HUES6 (cell line): ENCODE data around the gene PPARG.

Experiments
- H3K27ac ChIP-seq: 2 replicates; pipeline ENCODE4 v1.7.0; 2013; ENCODE audit warnings: low read depth, mild to moderate bottlenecking, low read length, inconsistent platforms
- H3K27me3 ChIP-seq: 2 replicates; pipeline ENCODE4 v1.6.1; 2013; ENCODE audit warnings: low read length; ENCODE audit not compliant: control insufficient read depth, insufficient read depth
- H3K36me3 ChIP-seq: 2 replicates; pipeline ENCODE4 v1.6.1; 2013; ENCODE audit warnings: low read length; ENCODE audit not compliant: control insufficient read depth, insufficient read depth
- H3K4me1 ChIP-seq: 2 replicates; pipeline ENCODE4 v1.6.1; 2013; ENCODE audit warnings: low read length; ENCODE audit not compliant: control insufficient read depth, insufficient read depth
- H3K4me3 ChIP-seq: 2 replicates; pipeline ENCODE4 v1.5.1; 2013; ENCODE audit warnings: low read depth, low read length
- H3K9ac ChIP-seq: one replicate; pipeline ENCODE4 v1.6.1; 2013; ENCODE audit warnings: mild to moderate bottlenecking, low read length
- H3K9me3 ChIP-seq: 2 replicates; pipeline ENCODE4 v1.6.1; 2013; ENCODE audit warnings: low read depth, low read length; ENCODE audit not compliant: control insufficient read depth, insufficient read depth

Gene PPARG

GRCh38 chr3:12421132-12421531 is 132.3 kb downstream of the PPARG start:
- H3K9me3 ChIP-seq, result no peaks in the 10 kb centered on the region
- peaks cover 28% of the 10 kb centered on the region for H3K4me1 ChIP-seq
- no peaks in the 10 kb centered on the region for H3K27me3 ChIP-seq
- H3K4me3 ChIP-seq, result no peak overlapping the region
- no peak overlapping the region for H3K27ac ChIP-seq
- H3K9ac ChIP-seq, result no peak overlapping the region
- no peaks in the 10 kb centered on the region for H3K36me3 ChIP-seq

GRCh38 chr3:12423131-12423530 is 134.3 kb downstream of the PPARG start:
- H3K4me3 ChIP-seq, result no peak overlapping the region
- peaks cover 47% of the 10 kb centered on the region for H3K4me1 ChIP-seq
- no peaks in the 10 kb centered on the region for H3K9me3 ChIP-seq
- H3K27ac ChIP-seq, result no peak overlapping the region
- no peaks in the 10 kb centered on the region for H3K27me3 ChIP-seq
- no peaks in the 10 kb centered on the region for H3K36me3 ChIP-seq
- H3K9ac ChIP-seq, result no peak overlapping the region

- no peaks in the 10 kb centered on the region for H3K36me3 ChIP-seq
- peaks cover 47% of the 10 kb centered on the region for H3K4me1 ChIP-seq
- no peak overlapping the region for H3K4me3 ChIP-seq
- H3K27me3 ChIP-seq, result no peaks in the 10 kb centered on the region
- no peaks in the 10 kb centered on the region for H3K9me3 ChIP-seq
- no peak overlapping the region for H3K27ac ChIP-seq
- H3K9ac ChIP-seq, result no peak overlapping the region
Measured at GRCh38 chr3:12423918-12424630, 135.2 kb downstream of the PPARG start.

- Histone ChIP-seq H3K36me3 (no peaks in the 10 kb centered on the region), H3K4me1 (peaks cover 47% of the 10 kb centered on the region), H3K9me3 (no peaks in the 10 kb centered on the region), H3K27ac (no peak overlapping the region), H3K27me3 (no peaks in the 10 kb centered on the region), H3K9ac (no peak overlapping the region), H3K4me3 (no peak overlapping the region)
Measured at GRCh38 chr3:12424635-12425319, 135.9 kb downstream of the PPARG start.

- no peaks in the 10 kb centered on the region for H3K9me3 ChIP-seq
- no peaks in the 10 kb centered on the region for H3K27me3 ChIP-seq
- no peak overlapping the region for H3K9ac ChIP-seq
- H3K36me3 ChIP-seq, result no peaks in the 10 kb centered on the region
- peaks cover 47% of the 10 kb centered on the region for H3K4me1 ChIP-seq
- no peak overlapping the region for H3K27ac ChIP-seq
- no peak overlapping the region for H3K4me3 ChIP-seq
Measured at GRCh38 chr3:12425850-12426579, 137.1 kb downstream of the PPARG start.

GRCh38 chr3:12427551-12427950 is 138.7 kb downstream of the PPARG start:
- peaks cover 47% of the 10 kb centered on the region for H3K4me1 ChIP-seq
- no peak overlapping the region for H3K4me3 ChIP-seq
- H3K9me3 ChIP-seq, result no peaks in the 10 kb centered on the region
- no peak overlapping the region for H3K27ac ChIP-seq
- H3K36me3 ChIP-seq, result no peaks in the 10 kb centered on the region
- H3K27me3 ChIP-seq, result no peaks in the 10 kb centered on the region
- H3K9ac ChIP-seq, result no peak overlapping the region

- H3K9me3 ChIP-seq, result no peaks in the 10 kb centered on the region
- H3K9ac ChIP-seq, result no peak overlapping the region
- peaks cover 46% of the 10 kb centered on the region for H3K4me1 ChIP-seq
- no peaks in the 10 kb centered on the region for H3K27me3 ChIP-seq
- no peak overlapping the region for H3K27ac ChIP-seq
- no peaks in the 10 kb centered on the region for H3K36me3 ChIP-seq
- H3K4me3 ChIP-seq, result no peak overlapping the region
Measured at GRCh38 chr3:12428126-12428525, 139.3 kb downstream of the PPARG start.

- peaks cover 29% of the 10 kb centered on the region for H3K4me1 ChIP-seq
- no peak overlapping the region for H3K9ac ChIP-seq
- no peaks in the 10 kb centered on the region for H3K27me3 ChIP-seq
- H3K27ac ChIP-seq, result no peak overlapping the region
- no peaks in the 10 kb centered on the region for H3K36me3 ChIP-seq
- H3K4me3 ChIP-seq, result no peak overlapping the region
- H3K9me3 ChIP-seq, result no peaks in the 10 kb centered on the region
Measured at GRCh38 chr3:12430086-12430485, 141.2 kb downstream of the PPARG start.

GRCh38 chr3:12433823-12434222 is 145.0 kb downstream of the PPARG start:
- no peaks in the 10 kb centered on the region for H3K9me3 ChIP-seq
- no peaks in the 10 kb centered on the region for H3K36me3 ChIP-seq
- no peaks in the 10 kb centered on the region for H3K27me3 ChIP-seq
- no peak overlapping the region for H3K9ac ChIP-seq
- H3K4me3 ChIP-seq, result no peak overlapping the region
- H3K4me1 ChIP-seq, result no peaks in the 10 kb centered on the region
- no peak overlapping the region for H3K27ac ChIP-seq

GRCh38 chr3:12436514-12437220 is 147.8 kb downstream of the PPARG start:
- no peaks in the 10 kb centered on the region for H3K9me3 ChIP-seq
- H3K9ac ChIP-seq, result no peak overlapping the region
- H3K36me3 ChIP-seq, result no peaks in the 10 kb centered on the region
- H3K4me1 ChIP-seq, result no peaks in the 10 kb centered on the region
- H3K27me3 ChIP-seq, result no peaks in the 10 kb centered on the region
- no peak overlapping the region for H3K27ac ChIP-seq
- H3K4me3 ChIP-seq, result no peak overlapping the region
